Ascending aorta (tissue), 2 donors: ENCODE results near the gene ADPRM. TPM values are rescaled to one million over a fixed set of nuclear protein-coding genes. Genes with fewer than 3 reads are reported as not detected.
A peak's percentile ranks its signal among the peaks of the same experiment; 100 is the strongest.

Source experiments
- DNase-seq, 2 donors: peaks; one replicate each; pipeline ENCODE4 v3.0.0-alpha.2; 2019; ENCODE audit warnings: low spot score in 2 of 2
- H3K27ac ChIP-seq, 2 donors: fragments of 200-600 bp; sonication (generic); one replicate each; pipeline ENCODE4 v1.5.1; 2016 to 2017; ENCODE audit warnings: mild to moderate bottlenecking in 1 of 2
- H3K27me3 ChIP-seq: fragments of 200-600 bp; sonication (generic); one replicate; pipeline ENCODE4 v1.5.1; 2017
- H3K36me3 ChIP-seq, 2 donors: fragments of 200-600 bp; sonication (generic); one replicate each; pipeline ENCODE4 v1.5.1; 2016
- H3K4me1 ChIP-seq, 2 donors: fragments of 200-600 bp; sonication (generic); one replicate each; pipeline ENCODE4 v1.5.1; 2016 to 2017; ENCODE audit warnings: mild to moderate bottlenecking in 1 of 2
- H3K4me3 ChIP-seq, 2 donors: fragments of 200-600 bp; sonication (generic); one replicate each; pipeline ENCODE4 v1.5.1; 2016 to 2017; ENCODE audit warnings: mild to moderate bottlenecking in 1 of 2
- H3K9me3 ChIP-seq, 2 donors: fragments of 200-600 bp; sonication (generic); one replicate each; pipeline ENCODE4 v1.5.1; 2016
- CTCF ChIP-seq, 3 experiments: fragments of 200-600 bp in 2 of 3; fragments of 450-650 bp in 1 of 3; sonication (generic) in 2 of 3; IDR thresholded peaks; one replicate each; pipeline ENCODE4 v1.5.1; 2016 to 2019; ENCODE audit warnings: antibody characterized with exemption in 3 of 3, mild to moderate bottlenecking in 1 of 3, moderate library complexity in 1 of 3
- intact Hi-C: fragments of 100-400 bp; cut with DNase I; formaldehyde crosslinking; loops from one replicate; pipeline ENCODE4 v1.15.1; 2023
- total RNA-seq: library from RNA; depleted of rRNA; stranded (reverse); fragments of >200 nt; gene quantifications from one replicate; pipeline ENCODE4 v1.1.0, GENCODE V29; 2016

The ADPRM gene
- total RNA-seq, 1 donor from 2014 or later, result not detected

GRCh38 chr17:10741416-10742135 lies 44.2 kb downstream of the ADPRM start:
- no peaks in the 10 kb centered on the region for H3K27me3 ChIP-seq
- no peak overlapping the region for H3K4me3 ChIP-seq
- peak in 1 of 2 donors; percentile 63 for DNase-seq
- intact Hi-C loops, result loop anchor here (1.0 kb wide), 1 partner anchor 100 kb away; no protein-coding TSS in a partner anchor
- TF ChIP-seq CTCF (IDR thresholded peaks at IDR 0.05), result no peak
- no peaks in the 10 kb centered on the region for H3K9me3 ChIP-seq
- H3K27ac ChIP-seq, result no peak overlapping the region
- H3K4me1 ChIP-seq, result no peaks in the 10 kb centered on the region
- H3K36me3 ChIP-seq, result no peaks in the 10 kb centered on the region

DNA sequence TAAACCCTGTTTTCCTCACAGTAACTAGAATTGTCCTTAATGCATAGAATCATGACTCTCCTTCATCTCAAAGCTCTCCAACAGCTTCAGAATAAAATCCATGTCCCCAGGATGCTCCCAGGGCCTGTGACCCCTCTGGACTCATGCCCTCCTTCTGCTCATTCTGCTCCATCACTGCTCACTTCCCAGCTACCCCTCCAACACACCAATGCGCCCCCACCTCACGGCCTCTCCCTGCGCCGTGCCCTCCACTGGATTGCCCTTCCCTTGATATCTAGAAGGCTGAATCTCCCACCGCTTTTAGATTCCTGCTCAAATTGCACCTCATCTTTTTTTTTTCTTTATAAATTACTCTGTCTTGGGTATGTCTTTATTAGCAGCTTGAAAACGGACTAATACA lies 45.0 kb downstream of the ADPRM start:
- DNase-seq, result peak in 1 of 2 donors; percentile 44
- intact Hi-C loops, result no loop called here

DNA sequence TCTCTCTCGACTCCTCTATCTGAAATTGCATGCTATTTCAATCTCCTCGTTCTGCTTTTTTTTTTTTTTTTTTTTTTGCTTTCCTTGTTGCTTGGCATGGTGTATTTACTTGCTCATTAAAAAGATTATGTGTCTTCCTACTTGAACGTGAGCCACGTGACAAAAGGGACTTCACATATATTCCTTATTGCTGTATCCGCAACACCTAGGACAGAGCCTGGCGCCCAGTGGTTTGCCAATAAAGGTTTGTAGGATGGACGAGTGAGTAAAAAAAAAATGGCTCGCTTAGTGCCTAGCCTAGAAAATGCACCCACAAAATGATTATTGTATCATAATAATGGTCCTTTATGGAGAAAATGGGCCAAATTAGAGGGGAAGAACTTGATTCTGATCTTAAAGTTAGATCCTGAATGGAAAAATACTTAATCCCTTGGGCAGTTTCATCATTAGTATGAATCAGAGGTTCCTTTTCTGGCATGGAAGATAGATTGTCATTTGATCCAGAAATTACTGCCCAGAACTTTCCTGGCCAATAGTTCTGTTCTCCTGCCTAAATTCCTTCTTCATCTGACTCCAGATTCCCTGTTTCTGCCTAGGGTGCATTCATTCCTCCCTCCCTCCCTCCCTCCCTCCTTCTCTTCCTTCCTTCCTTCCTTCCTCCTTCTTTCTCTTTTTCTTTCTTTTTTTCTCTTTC lies 46.1 kb downstream of the ADPRM start:
- Histone ChIP-seq H3K27me3 (no peaks in the 10 kb centered on the region), H3K4me1 (no peaks in the 10 kb centered on the region), H3K4me3 (no peak overlapping the region), H3K9me3 (no peaks in the 10 kb centered on the region), H3K36me3 (no peaks in the 10 kb centered on the region), H3K27ac (peak overlapping the region; percentile 47 to 59)
- TF ChIP-seq CTCF (IDR thresholded peaks at IDR 0.05), result no peak
- DNase-seq, result peak in 1 of 2 donors; percentile 58
- intact Hi-C loops, result no loop called here

More for the DNA sequence above, 45.0 kb downstream of the ADPRM start:
- Histone ChIP-seq H3K27ac (peak overlapping the region in 1 of 2 donors; percentile 47), H3K9me3 (no peaks in the 10 kb centered on the region), H3K4me3 (no peak overlapping the region), H3K36me3 (no peaks in the 10 kb centered on the region), H3K27me3 (no peaks in the 10 kb centered on the region), H3K4me1 (no peaks in the 10 kb centered on the region)
- no peak for TF ChIP-seq CTCF (IDR thresholded peaks at IDR 0.05)

DNA sequence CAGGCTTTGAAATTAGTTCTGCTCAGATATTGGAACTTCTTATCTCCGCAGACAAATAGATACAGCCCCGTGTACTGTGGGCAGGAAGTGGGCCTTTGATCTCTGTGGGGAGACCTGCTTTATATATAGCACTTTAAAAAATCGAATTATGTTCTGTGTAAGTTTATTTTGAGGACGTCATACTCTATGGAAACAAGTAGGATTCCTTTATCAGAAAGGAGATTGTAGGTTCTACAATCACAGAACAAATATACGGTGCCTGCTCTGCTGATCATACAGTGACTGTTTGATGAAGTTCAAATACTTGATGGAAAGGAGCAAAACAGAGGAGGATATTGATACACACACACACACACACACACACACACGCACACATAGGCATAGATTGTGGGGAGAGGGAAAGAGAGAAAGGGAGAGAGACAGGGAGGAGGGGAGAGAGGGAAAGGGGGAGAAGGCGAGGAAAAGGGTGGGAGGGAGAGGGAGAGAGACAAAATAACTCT lies 47.2 kb downstream of the ADPRM start:
- no peaks in the 10 kb centered on the region for H3K27me3 ChIP-seq
- H3K9me3 ChIP-seq, result no peaks in the 10 kb centered on the region
- no peak overlapping the region for H3K27ac ChIP-seq
- H3K4me1 ChIP-seq, result no peaks in the 10 kb centered on the region
- DNase-seq, result no peak
- H3K4me3 ChIP-seq, result no peak overlapping the region
- TF ChIP-seq CTCF (IDR thresholded peaks at IDR 0.05), result no peak
- intact Hi-C loops, result no loop called here
- no peaks in the 10 kb centered on the region for H3K36me3 ChIP-seq

- no peak for TF ChIP-seq CTCF (IDR thresholded peaks at IDR 0.05)
- Histone ChIP-seq H3K27me3 (no peaks in the 10 kb centered on the region), H3K36me3 (no peaks in the 10 kb centered on the region), H3K4me3 (no peak overlapping the region), H3K9me3 (no peaks in the 10 kb centered on the region), H3K27ac (no peak overlapping the region), H3K4me1 (no peaks in the 10 kb centered on the region)
- intact Hi-C loops, result no loop called here
- no peak for DNase-seq
These were observed 47.8 kb downstream of the ADPRM start for GRCh38 chr17:10745231-10745630.
